C4-2B (cell line): ENCODE measurements around the gene SETBP1.

Experiments used
- CTCF ChIP-seq: fragments of 450-650 bp; conservative IDR thresholded peaks from 2 replicates; pipeline ENCODE4 v1.5.1; 2017; ENCODE audit warnings: mild to moderate bottlenecking
- ZFX ChIP-seq: fragments of 450-650 bp; IDR thresholded peaks from 2 replicates; pipeline ENCODE4 v1.6.1; 2017

DNA sequence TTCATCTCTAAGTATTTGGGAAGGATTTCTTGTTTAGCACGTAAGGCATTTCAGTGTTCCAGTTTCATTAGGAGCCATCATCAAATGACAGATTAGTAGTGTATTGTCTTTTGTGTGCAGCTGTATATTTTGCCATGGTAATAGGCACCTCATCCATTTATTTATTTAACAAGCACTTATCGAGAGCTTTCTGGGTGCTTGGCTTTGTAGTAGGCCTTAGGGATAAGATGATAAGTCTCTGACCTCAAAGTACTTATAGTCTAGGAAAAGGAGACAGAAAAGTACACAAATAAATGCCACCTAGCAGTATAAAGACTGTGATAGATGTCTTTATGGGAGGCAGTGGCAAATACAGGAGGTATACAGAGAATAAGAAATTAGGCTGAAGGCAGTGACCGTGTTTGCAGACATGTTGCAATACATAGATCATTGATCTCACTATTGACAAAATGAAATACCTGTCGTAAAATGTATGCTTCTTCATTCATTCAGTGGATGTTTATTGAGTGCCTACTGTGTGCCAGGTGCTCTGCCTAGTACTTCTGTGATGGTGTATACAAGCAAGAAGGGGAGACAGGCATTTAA lies 265.9 kb downstream of the SETBP1 start:
- no peak for TF ChIP-seq CTCF
- TF ChIP-seq ZFX = no peak
